NOMO-1 (cell line): ENCODE measurements around the gene GNG8.
"Not testable (repeated sequence)": the region's sequence is repeated elsewhere in the genome, so short reads cannot be mapped to it uniquely, and the experiment has no call there.

Experiments
- DNase-seq, 2 experiments: peaks; one replicate each; lab custom pipeline; 2025; ENCODE audit not compliant: unreplicated experiment in 2 of 2; lab: John Stamatoyannopoulos, UW

The GNG8 gene

GRCh38 chr19:46648060-46648960, 12.3 kb upstream of the GNG8 start:
- peak in 1 of 2 experiments; percentile 40 for DNase-seq

GRCh38 chr19:46646402-46646801, 10.4 kb upstream of the GNG8 start:
- no peak for DNase-seq

GRCh38 chr19:46644720-46645119, 8.7 kb upstream of the GNG8 start:
- no peak for DNase-seq

GRCh38 chr19:46640656-46641055, 4.7 kb upstream of the GNG8 start:
- DNase-seq = no peak

GRCh38 chr19:46639358-46640182, 3.6 kb upstream of the GNG8 start:
- DNase-seq = peak in 1 of 2 experiments; percentile 55

GRCh38 chr19:46637224-46637623, 1.2 kb upstream of the GNG8 start:
- no peak for DNase-seq

- DNase-seq = no peak
These were observed 1.3 kb downstream of the GNG8 start for GRCh38 chr19:46634656-46635218.

- peak; percentile 79 to 88 for DNase-seq
These were observed 1.9 kb downstream of the GNG8 start for GRCh38 chr19:46634045-46634655.

GRCh38 chr19:46633130-46633529, 2.9 kb downstream of the GNG8 start:
- DNase-seq = no peak

GRCh38 chr19:46631481-46631880, 4.5 kb downstream of the GNG8 start:
- DNase-seq = no peak

- DNase-seq = no peak
These were observed 5.3 kb downstream of the GNG8 start for GRCh38 chr19:46630586-46631205.

GRCh38 chr19:46629546-46630025, 6.4 kb downstream of the GNG8 start:
- DNase-seq = no peak

- DNase-seq = not testable (repeated sequence)
These were observed 7.0 kb downstream of the GNG8 start for GRCh38 chr19:46628970-46629369.

GRCh38 chr19:46626446-46626845, 9.6 kb downstream of the GNG8 start:
- no peak for DNase-seq

GRCh38 chr19:46625731-46626130, 10.3 kb downstream of the GNG8 start:
- no peak for DNase-seq

GRCh38 chr19:46624958-46625661, 10.9 kb downstream of the GNG8 start, which contains the start of gene PTGIR:
PTGIR (minus strand) TSS chr19:46625089; CDS start chr19:46624225, 864 bp downstream.
- DNase-seq = peak; percentile 21 to 40

- no peak for DNase-seq
These were observed 12.0 kb downstream of the GNG8 start for GRCh38 chr19:46623915-46624502.

GRCh38 chr19:46622118-46622446, 13.9 kb downstream of the GNG8 start:
- no peak for DNase-seq
